Measurements from ENCODE around the gene SLC6A19.

Gene SLC6A19

GRCh38 chr5:1176473-1177391 lies 24.7 kb upstream of the SLC6A19 start:
- no peak for DNase-seq
- in situ Hi-C loops (cut with MboI; ENCODE audit: low pct_unique_long_range_greater_than_20kb, low sequenced_read_pairs): no loop called here

DNA sequence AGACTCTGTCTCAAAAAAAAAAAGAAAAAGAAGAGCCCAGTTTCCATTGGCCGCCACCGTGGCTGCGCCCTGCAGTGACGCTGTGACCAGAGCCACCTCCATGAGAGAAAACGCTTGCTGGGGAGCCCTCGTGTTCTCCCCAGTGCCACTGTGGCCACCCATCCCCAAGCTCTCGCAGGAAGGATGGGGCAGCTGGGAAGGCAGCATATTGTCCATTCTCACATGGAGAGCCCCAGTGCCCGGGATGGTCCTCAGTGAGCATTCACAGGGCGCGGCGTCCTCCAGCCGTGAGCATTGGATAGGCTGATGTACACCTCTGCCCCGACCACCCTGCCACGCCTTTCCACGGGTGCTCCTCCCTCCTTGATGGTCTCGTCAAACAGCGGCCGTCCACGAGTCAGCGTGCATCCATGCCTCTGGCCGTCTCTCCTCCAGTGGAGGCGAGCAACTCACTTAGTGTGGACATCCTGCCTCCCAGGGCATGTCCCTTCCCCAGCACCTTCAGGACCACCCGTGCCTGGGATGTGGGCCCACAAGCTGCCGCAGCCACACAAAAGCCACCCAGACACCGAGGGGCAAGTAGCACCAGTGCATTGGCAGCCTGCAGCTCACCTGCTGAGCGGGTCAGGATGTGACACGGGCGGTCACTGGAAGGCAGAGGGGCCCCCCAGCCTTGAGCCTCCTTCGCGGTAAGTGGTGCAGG lies 23.4 kb upstream of the SLC6A19 start:
- in situ Hi-C loops (cut with MboI; ENCODE audit: low pct_unique_long_range_greater_than_20kb, low sequenced_read_pairs): no loop called here
- DNase-seq: no peak

- in situ Hi-C loops (cut with MboI; ENCODE audit: low pct_unique_long_range_greater_than_20kb, low sequenced_read_pairs): no loop called here
- DNase-seq: no peak
Measured at GRCh38 chr5:1178529-1179382, 22.6 kb upstream of the SLC6A19 start.

DNA sequence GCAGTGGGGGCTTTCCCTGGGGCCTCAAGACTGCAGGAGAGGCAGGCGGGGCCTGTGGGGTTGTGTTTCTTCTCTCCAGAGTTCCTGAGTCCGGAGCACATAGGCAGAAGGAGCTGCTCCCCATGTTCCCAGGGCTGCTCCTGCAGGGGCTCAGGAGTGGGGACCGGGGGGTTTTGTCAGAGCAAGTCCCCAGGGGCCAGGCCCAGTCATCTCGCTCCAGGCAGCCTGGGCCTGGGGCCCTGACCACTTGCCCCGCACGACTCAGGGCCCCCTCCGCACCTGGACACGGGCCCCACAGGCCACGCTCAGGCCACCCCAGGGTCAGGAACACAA lies 22.0 kb upstream of the SLC6A19 start:
- no peak for DNase-seq
- in situ Hi-C loops (cut with MboI; ENCODE audit: low pct_unique_long_range_greater_than_20kb, low sequenced_read_pairs): no loop called here

DNA sequence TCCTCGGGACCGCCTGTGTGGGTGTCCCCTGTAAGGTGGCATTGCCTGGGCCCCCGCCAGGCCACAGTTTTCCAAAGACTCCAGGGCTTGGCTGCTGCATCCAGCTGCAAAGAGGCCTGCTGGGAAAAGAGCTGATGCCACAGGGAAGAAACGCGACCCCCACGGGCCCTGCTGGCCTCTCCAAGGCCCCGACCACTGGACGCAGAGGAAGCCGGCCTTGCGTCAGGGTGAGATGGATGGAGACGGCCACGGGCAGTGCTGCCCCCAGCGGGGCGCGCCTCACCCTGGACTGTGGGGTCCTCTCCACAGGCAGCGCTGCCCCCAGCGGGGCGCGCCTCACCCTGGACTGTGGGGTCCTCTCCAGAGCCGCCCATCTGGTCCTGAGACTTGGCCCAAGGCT lies 21.3 kb upstream of the SLC6A19 start:
- no peak for DNase-seq
- in situ Hi-C loops (cut with MboI; ENCODE audit: low pct_unique_long_range_greater_than_20kb, low sequenced_read_pairs): no loop called here

DNA sequence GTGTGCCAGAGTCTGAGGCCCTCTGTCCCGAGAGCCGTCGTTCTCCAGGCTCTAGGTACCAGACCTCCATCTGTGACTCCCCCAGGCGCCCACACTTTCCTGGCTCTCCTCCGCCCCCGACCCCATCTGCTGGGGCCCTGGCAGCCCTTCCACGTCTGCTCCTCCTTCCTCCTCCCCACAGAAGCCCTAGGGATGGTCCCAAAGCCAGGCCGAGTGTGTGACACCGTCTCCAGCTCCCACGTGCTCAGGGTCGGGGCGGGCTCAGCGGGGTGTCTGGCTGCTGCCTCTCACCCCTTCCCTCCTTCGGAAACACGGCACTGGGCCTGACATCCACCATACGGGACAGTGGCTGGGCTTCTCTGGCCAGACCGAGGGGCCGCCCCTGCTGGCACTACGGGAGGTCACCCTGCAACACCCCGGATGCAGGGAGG lies 20.5 kb upstream of the SLC6A19 start:
- no peak for DNase-seq
- in situ Hi-C loops (cut with MboI; ENCODE audit: low pct_unique_long_range_greater_than_20kb, low sequenced_read_pairs): no loop called here

DNA sequence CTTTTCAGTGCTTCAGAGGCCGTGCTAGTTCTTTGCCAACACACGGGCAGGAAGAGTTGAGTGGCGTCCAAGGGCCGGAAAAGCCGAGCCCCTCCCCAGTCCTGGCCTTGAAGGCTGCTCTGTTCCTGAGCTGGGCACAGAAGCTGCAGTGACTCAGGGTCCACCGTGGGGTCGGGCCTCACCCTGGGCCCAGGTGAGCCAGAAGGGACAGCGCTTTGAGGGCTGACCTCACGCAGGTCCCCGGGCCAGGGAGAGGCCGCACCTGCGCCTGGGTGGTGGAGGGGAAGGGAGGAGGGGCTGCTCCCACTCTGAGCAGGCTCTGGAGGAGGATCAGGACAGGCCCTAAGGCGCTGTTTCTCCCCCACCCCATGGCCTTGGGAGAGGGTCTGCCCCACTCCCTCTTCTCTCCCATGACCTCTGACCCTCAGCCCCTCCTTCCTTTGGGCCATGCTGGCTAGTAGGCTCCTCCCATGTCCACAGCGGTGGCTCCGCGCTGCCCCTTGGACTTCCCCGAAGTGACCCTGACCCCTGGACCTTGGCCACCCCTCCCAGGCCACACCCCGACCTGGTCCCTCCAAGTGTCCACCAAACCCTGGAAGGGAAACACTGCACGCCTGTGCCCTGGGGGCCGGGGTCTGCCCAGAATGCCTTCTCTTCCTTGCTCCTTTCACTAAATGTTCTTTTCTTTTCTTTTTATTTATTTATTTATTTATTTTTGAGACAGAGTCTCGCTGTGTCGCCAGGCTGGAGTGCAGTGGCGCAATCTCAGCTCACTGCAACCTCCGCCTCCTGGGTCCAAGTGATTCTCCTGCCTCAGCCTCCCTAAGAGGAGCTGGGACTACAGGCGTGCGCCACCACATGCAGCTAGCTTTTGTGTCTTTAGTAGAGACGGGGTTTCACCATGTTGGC lies 19.7 kb upstream of the SLC6A19 start:
- DNase-seq: no peak
- in situ Hi-C loops (cut with MboI; ENCODE audit: low pct_unique_long_range_greater_than_20kb, low sequenced_read_pairs): no loop called here

- no peak for DNase-seq
- in situ Hi-C loops (cut with MboI; ENCODE audit: low pct_unique_long_range_greater_than_20kb, low sequenced_read_pairs): no loop called here
Measured at GRCh38 chr5:1182360-1182632, 19.1 kb upstream of the SLC6A19 start.

DNA sequence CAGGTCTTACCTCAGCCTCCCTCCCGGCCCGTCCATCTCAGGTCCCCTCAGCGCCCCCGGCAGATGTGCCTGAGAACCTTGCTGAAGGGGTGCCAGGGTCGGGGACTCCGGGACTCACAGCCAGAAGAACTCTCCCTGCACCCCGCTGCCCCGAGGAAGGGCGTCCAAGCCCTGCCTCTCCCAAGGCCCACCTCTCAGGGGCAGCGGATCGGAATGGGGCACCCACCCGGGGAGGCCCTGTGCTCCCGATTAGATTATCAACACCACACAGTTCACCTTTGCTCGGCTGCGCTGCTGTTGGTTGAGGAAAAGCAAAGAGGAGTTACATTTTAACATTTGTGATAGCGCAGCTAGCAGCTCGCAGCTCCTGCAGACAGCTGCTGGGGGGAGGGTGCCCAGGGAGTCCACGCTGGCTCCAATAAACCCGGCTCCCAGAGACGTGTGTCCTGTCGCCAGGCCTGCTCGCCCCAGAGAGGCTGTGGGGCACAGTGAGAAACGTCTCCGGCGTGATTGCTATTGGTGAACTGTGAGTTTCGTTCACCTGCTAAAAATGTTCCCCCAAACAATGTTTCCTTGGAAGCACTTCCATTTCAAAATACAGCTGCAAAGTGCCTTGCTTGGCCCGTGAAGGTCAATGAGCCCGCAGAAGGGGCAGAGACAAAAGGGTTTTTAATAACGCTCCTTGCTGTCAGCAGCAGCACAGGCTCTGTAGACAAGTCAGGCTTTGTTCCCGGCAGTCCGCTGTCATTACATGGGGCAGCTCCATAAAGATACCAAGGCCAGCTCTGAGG lies 18.6 kb upstream of the SLC6A19 start:
- no peak for DNase-seq
- in situ Hi-C loops (cut with MboI; ENCODE audit: low pct_unique_long_range_greater_than_20kb, low sequenced_read_pairs): no loop called here

DNA sequence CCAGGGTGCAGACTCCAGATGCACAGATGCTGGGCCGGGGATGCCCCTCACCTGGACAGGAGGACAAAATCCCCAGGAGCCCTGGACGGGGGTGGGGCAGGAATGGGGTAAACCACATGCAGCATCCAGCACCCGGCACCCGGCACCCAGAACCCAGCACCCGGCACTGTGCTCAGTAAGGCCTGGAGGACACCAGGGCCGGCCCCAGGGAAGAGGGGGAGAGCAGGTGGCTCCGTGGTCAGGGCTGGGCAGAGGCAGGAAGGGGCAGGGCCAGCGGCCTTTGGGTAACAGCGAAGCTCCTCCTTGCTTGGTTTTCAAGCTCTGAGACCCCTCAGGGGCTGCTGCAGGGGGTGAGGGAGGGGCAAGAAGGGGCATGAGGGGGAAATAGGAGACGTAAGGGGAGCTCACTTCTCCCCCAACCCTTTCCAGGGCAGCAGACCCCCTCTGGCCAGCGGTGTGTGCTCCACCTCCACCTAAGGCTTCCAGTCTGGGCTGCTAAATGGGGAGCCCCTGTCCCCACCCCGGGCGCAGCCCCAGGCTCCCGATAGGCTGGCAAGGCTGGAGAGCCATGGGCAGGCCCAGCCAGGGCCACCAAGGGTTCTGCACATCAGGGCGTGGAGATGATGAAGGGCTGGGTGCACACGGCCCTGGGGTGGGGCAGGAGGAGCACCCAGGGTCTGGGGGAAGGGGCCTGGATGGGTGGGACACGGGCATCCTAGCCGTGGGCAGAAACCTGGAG lies 17.8 kb upstream of the SLC6A19 start:
- DNase-seq: no peak
- in situ Hi-C loops (cut with MboI; ENCODE audit: low pct_unique_long_range_greater_than_20kb, low sequenced_read_pairs): no loop called here

- in situ Hi-C loops (cut with MboI; ENCODE audit: low pct_unique_long_range_greater_than_20kb, low sequenced_read_pairs): no loop called here
- no peak for DNase-seq
Measured at GRCh38 chr5:1184163-1184470, 17.3 kb upstream of the SLC6A19 start.

DNA sequence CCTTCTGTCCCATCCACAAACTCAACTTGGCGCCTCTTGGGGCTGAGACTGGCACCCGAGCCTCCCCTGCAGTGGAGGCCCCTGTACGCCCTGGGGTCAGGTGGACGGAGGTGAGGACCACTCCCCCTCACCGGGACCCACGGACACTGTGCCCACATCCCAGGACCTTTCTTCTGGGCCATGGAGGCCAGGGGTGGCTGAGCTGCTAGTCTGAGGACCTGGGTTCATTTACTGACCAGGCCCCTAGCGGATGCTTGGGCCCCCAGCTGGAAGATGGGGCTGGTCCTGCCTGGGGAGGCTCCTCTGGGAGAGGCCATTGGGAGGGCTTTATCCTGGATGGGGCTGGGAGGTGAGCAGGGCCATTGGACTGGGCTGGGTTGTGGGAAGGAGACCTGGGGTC lies 16.9 kb upstream of the SLC6A19 start:
- no peak for DNase-seq
- in situ Hi-C loops (cut with MboI; ENCODE audit: low pct_unique_long_range_greater_than_20kb, low sequenced_read_pairs): no loop called here

- in situ Hi-C loops (cut with MboI; ENCODE audit: low pct_unique_long_range_greater_than_20kb, low sequenced_read_pairs): no loop called here
- DNase-seq: no peak
Measured at GRCh38 chr5:1185038-1185627, 16.3 kb upstream of the SLC6A19 start.

DNA sequence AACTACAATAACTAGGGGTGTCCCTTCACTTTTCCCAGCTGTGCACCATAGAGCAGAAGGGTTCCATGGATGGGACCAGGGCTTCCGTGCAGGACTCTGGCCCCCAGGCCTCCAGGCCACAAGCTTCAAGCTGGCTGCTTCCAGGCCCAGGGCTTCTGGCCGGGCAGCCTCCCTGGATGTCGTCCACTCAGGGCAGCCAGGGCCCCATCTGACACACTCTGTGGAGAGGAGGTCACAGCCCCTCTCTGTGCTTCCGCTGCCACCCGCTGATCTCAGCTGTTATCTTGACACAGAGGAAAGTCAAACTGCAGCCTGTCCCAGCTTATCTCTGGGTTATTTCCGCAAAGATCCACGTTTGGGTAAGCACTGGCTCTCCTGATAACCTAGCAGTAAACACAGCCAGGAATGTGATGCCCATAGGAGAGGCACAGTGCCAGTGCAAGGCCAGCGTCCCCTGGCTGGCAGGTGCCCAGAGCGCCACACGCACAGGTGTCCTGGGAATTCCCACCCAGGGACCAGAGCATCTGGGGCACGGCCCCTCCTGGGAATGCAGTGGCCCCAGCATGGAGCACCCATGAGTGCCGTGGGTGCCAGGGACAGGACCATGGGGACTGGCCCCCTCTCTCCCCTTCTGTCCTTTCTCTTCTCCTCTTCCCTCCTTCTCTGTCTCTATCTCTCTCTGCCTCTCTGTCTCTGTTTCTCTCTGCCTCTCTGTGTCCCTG lies 15.6 kb upstream of the SLC6A19 start:
- DNase-seq: no peak
- in situ Hi-C loops (cut with MboI; ENCODE audit: low pct_unique_long_range_greater_than_20kb, low sequenced_read_pairs): no loop called here

GRCh38 chr5:1186351-1187233 lies 14.8 kb upstream of the SLC6A19 start:
- no peak for DNase-seq
- in situ Hi-C loops (cut with MboI; ENCODE audit: low pct_unique_long_range_greater_than_20kb, low sequenced_read_pairs): no loop called here
